Vagina (tissue), 2 donors: ENCODE results near the gene MARK3. TPM values are rescaled to one million over a fixed set of nuclear protein-coding genes. Genes with fewer than 3 reads are reported as not detected.

Experiments
- DNase-seq, 2 donors: peaks; one replicate each; pipeline ENCODE4 v3.0.0-alpha.2; 2017; ENCODE audit errors: extremely low spot score in 2 of 2
- H3K27ac ChIP-seq: fragments of 200-600 bp; sonication (generic); one replicate; pipeline ENCODE4 v1.5.1; 2019
- H3K27me3 ChIP-seq: fragments of 200-600 bp; sonication (generic); one replicate; pipeline ENCODE4 v1.5.1; 2019
- H3K36me3 ChIP-seq, 2 donors: fragments of 200-600 bp; sonication (generic); one replicate each; pipeline ENCODE4 v1.5.1; 2017 to 2019
- H3K4me1 ChIP-seq: fragments of 200-600 bp; sonication (generic); one replicate; pipeline ENCODE4 v1.5.1; 2019
- H3K4me3 ChIP-seq, 2 donors: fragments of 200-600 bp; sonication (generic); 1 replicate in 1 of 2; 2 replicates in 1 of 2; pipeline ENCODE4 v1.5.1; 2016 to 2019
- H3K9me3 ChIP-seq: fragments of 200-600 bp; sonication (generic); one replicate; pipeline ENCODE4 v1.5.1; 2019
- CTCF ChIP-seq, 3 experiments: fragments of 450-650 bp in 2 of 3; fragments of 200-600 bp in 1 of 3; sonication (generic) in 1 of 3; IDR thresholded peaks; one replicate each; pipeline ENCODE4 v1.5.1; 2017 to 2019; ENCODE audit warnings: antibody characterized with exemption in 3 of 3, mild to moderate bottlenecking in 2 of 3, moderate library complexity in 2 of 3
- POLR2A ChIP-seq, 2 donors: fragments of 450-650 bp; IDR thresholded peaks; one replicate each; pipeline ENCODE4 v1.6.1; 2017; ENCODE audit warnings: antibody characterized with exemption in 2 of 2, mild to moderate bottlenecking in 2 of 2, moderate library complexity in 2 of 2
- POLR2AphosphoS5 ChIP-seq, 2 donors: sonication (generic); formaldehyde crosslinking; IDR thresholded peaks; one replicate each; pipeline ENCODE4 v1.9.0; 2017; ENCODE audit warnings: antibody characterized with exemption in 2 of 2, mild to moderate bottlenecking in 2 of 2, low read depth in 1 of 2; ENCODE audit not compliant: insufficient read depth in 1 of 2
- intact Hi-C: fragments of 100-400 bp; cut with DNase I; formaldehyde crosslinking; loops from one replicate; pipeline ENCODE4 v1.15.1; 2023
- total RNA-seq: library from RNA; depleted of rRNA; stranded (reverse); fragments of >200 nt; gene quantifications from one replicate; pipeline ENCODE4 v1.2.3, GENCODE V29; 2016

The MARK3 gene
- total RNA-seq, 1 donor from 2014 or later: 77.6 TPM

- Histone ChIP-seq H3K4me3 (no peak overlapping the region), H3K4me1 (peaks cover 65% of the 10 kb centered on the region), H3K27me3 (no peaks in the 10 kb centered on the region), H3K36me3 (no peaks in the 10 kb centered on the region), H3K9me3 (no peaks in the 10 kb centered on the region), H3K27ac (peak overlapping the region; percentile 90)
- intact Hi-C loops: no loop called here
- TF ChIP-seq POLR2A (IDR thresholded peaks at IDR 0.05) (no peak), CTCF (IDR thresholded peaks at IDR 0.05) (peak; percentile 82 to 93 (median 84)), POLR2AphosphoS5 (IDR thresholded peaks at IDR 0.05; ENCODE audit: insufficient read depth in 1 of 2, low read depth in 1 of 2) (peak in 1 of 2 donors; percentile 4)
- no peak for DNase-seq
Measured at GRCh38 chr14:103518422-103519042, 133.3 kb downstream of the MARK3 start.

- Histone ChIP-seq H3K4me1 (peaks cover 58% of the 10 kb centered on the region), H3K9me3 (no peaks in the 10 kb centered on the region), H3K36me3 (no peaks in the 10 kb centered on the region), H3K27ac (peak overlapping the region; percentile 90), H3K4me3 (no peak overlapping the region), H3K27me3 (no peaks in the 10 kb centered on the region)
- DNase-seq: no peak
- intact Hi-C loops: no loop called here
- TF ChIP-seq CTCF (IDR thresholded peaks at IDR 0.05) (no peak), POLR2A (IDR thresholded peaks at IDR 0.05) (no peak), POLR2AphosphoS5 (IDR thresholded peaks at IDR 0.05; ENCODE audit: insufficient read depth in 1 of 2, low read depth in 1 of 2) (no peak)
Measured at GRCh38 chr14:103519043-103519836, 134.0 kb downstream of the MARK3 start.

GRCh38 chr14:103519837-103520212, 134.6 kb downstream of the MARK3 start:
- DNase-seq: no peak
- H3K4me1 ChIP-seq: peaks cover 55% of the 10 kb centered on the region
- intact Hi-C loops: loop anchor here (2.0 kb wide), 1 partner anchor 31 kb away; no protein-coding TSS in a partner anchor
- peak overlapping the region in 1 of 2 donors; percentile 56 for H3K4me3 ChIP-seq
- no peak for TF ChIP-seq POLR2A (IDR thresholded peaks at IDR 0.05)
- no peak for TF ChIP-seq CTCF (IDR thresholded peaks at IDR 0.05)
- no peak for TF ChIP-seq POLR2AphosphoS5 (IDR thresholded peaks at IDR 0.05; ENCODE audit: insufficient read depth in 1 of 2, low read depth in 1 of 2)
- no peaks in the 10 kb centered on the region for H3K27me3 ChIP-seq
- no peaks in the 10 kb centered on the region for H3K36me3 ChIP-seq
- H3K9me3 ChIP-seq: no peaks in the 10 kb centered on the region
- H3K27ac ChIP-seq: peak overlapping the region; percentile 90

- peaks cover 51% of the 10 kb centered on the region for H3K4me1 ChIP-seq
- H3K4me3 ChIP-seq: peak overlapping the region; percentile 56 to 65
- H3K9me3 ChIP-seq: no peaks in the 10 kb centered on the region
- peak overlapping the region; percentile 90 for H3K27ac ChIP-seq
- DNase-seq: no peak
- no peaks in the 10 kb centered on the region for H3K27me3 ChIP-seq
- H3K36me3 ChIP-seq: no peaks in the 10 kb centered on the region
- intact Hi-C loops: loop anchor here (2.0 kb wide), 1 partner anchor 31 kb away; no protein-coding TSS in a partner anchor
- no peak for TF ChIP-seq POLR2AphosphoS5 (IDR thresholded peaks at IDR 0.05; ENCODE audit: insufficient read depth in 1 of 2, low read depth in 1 of 2)
- TF ChIP-seq POLR2A (IDR thresholded peaks at IDR 0.05): no peak
- TF ChIP-seq CTCF (IDR thresholded peaks at IDR 0.05): no peak
Measured at GRCh38 chr14:103520269-103520656, 135.0 kb downstream of the MARK3 start.
